Hepatocyte (in vitro differentiated cells): ENCODE results near the gene EMCN.

ENCODE experiments used
- CTCF ChIP-seq: fragments of 200-600 bp; sonication (generic); IDR thresholded peaks from 2 replicates; pipeline ENCODE4 v1.5.1; 2016; ENCODE audit warnings: antibody characterized with exemption, mild to moderate bottlenecking; ENCODE audit not compliant: poor library complexity
- EZH2 ChIP-seq: fragments of 200-600 bp; sonication (generic); IDR thresholded peaks from 2 replicates; pipeline ENCODE4 v1.6.1; 2016; ENCODE audit warnings: antibody characterized with exemption, mild to moderate bottlenecking, borderline replicate concordance
- EZH2phosphoT487 ChIP-seq: fragments of 200-600 bp; sonication (generic); IDR thresholded peaks from one replicate; pipeline ENCODE4 v1.6.1; 2018; ENCODE audit warnings: antibody characterized with exemption, mild to moderate bottlenecking, low read depth, moderate library complexity; ENCODE audit not compliant: unreplicated experiment, severe bottlenecking

GRCh38 chr4:100483796-100484195 lies 34.0 kb downstream of the EMCN start:
- TF ChIP-seq CTCF (no peak), EZH2 (no peak), EZH2phosphoT487 (no peak)
